HUDEP-2 (cell line): Measurements from ENCODE around the gene RFTN1.

ENCODE experiments used
- DNase-seq, 76 experiments: peaks; one replicate each; lab custom pipeline; 2025; ENCODE audit not compliant: unreplicated experiment in 76 of 76; lab: John Stamatoyannopoulos, UW

RFTN1 gene

DNA sequence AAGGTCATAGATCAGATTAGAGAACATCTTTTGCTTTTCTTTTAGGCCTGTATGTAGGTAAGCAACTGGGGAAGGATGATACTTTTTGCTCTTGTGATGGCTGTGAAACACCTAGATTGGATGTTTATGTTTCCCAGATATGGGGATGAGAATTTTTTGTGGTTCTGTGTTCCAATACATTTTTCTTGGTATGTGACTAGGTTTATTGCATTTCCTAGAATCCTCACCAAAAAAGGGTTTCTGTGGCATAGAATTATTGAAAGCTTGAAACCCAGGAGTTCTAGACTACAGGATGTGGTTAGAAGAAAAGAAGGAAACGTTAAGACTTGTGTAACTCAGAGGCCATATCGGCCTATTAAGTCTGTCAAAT, 222.7 kb downstream of the RFTN1 start:
- DNase-seq: no peak

DNA sequence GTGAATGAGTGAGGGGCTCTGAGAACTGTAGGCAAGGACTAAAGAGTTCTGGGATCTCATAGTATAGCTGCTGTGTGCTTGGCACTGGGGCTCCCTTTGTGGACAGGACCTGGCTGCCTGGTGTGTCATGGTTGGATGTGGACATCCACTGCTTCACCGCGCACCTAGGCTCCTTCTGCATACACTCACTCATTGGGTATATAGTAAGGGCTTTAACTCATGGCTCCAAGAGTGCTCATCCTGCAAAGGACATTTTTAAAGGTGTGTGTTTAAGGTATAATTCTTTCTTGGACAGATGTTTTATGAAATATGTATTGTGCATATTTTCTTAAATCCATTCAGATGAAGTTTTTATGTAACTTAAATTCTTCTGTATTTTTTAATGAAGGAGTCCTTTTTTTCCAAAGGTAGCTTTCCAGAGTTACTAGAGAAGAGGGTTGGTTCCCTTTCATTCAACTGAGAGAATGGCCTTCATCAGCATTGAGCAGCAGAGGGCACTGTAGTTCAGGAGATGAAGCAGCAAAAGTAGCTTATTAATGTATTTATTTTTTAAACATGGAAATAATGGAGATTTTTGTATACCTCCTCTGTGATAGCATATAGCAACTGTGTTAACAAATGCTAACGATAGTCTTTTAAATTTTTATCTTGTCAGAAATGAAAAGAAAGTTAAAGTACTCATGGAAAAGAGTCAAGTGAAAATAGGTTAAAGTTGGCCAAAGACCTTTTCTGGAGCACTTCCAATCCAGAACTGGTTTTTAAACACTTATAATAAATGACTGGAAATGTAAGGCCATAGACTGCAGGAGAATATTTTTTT, 223.3 kb downstream of the RFTN1 start:
- peak in 38 of 76 experiments; percentile 2 to 59 (median 21) for DNase-seq

DNA sequence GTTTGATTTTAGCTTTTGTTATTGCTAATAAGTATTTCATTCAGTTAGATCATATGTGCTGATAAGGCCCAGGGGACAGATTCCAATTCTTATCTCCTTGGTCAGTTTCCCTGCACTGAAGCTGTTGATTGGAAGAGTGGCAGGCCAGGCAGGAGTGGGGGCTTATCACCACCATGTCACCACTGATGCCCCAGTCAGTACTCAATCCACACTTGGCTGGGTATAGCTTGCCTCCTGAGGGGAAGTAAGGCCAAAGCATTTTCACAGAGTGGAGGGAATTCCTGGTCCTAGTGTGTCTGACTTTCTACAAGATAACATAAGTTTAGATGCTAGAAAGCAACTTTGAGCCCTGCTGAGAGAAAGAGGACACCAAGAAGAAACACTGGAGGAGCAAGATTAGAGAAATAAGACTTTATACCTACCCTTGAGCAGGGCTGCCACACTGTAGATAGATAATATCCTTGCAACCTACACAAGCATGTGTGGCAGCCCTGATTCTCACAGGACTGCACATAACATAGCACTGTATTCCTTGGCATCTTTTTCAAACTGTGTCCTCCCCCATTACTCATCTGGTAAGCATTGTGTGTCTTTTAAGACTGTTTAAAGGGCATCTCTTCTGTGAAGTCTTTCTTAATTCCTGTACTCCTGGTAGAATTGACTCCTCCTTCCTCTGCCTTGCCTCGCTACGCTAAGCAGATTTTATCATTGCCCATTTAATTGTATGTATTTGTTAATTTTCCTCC, 224.2 kb downstream of the RFTN1 start:
- peak in 11 of 76 experiments; percentile 8 to 54 (median 22) for DNase-seq

DNA sequence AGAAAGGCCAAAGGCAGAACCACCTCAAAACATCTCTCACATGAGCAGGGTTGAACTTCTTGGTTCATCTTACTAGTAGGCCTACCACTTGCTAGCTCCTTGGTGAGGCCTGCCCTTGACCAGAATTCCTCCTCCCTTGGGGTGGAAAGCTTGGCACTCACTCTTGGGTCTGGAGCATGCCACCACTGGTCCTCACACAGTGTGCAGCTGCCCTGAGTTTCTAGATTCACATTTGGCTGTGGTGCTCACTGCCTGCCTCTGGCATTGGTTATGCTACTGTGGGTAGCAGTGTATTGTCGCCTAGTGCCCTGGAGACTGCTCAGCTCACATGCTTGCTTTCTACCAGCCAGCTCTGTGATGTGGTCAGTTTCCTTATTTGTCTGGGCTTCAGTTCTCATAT, 224.8 kb downstream of the RFTN1 start:
- peak in 2 of 76 experiments; percentile 6 to 14 for DNase-seq

DNA sequence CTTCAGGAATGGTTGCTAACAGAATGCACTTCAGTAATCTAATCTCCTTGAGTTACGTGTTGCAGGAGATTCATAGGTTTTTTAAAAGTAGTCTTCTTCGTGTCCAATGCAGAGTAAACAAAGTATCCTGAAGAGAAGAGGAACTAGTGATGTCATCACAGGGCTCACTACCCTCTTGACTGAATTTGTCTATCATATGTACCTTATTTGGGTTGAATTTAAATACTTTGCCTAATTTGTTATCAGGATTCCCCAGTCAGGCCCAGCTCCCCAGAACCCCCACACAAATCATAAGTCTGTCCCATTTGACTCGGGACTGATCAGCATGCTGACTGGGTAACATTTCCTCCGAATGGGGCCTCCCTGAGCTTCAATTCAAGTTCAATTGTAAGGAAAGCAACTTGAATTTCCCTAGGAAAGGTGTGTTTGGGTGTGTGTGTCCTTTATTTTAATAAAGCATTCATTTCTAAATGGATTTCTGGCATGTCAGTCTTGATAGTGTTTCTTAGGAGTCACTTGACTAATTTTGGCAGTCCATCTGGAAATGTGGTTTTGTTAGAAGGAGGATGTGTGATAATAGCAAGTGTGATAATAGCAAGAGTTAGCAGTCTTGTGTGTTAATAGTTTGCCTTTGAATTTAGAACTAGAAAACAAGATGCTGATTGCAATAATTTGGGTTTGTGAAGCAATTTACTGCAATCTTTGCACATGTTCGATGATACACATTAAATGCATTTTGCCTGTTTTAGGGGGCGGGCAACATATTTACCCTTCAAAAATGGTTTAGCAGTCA, 226.6 kb downstream of the RFTN1 start:
- DNase-seq: peak in 34 of 76 experiments; percentile 3 to 66 (median 30)

DNA sequence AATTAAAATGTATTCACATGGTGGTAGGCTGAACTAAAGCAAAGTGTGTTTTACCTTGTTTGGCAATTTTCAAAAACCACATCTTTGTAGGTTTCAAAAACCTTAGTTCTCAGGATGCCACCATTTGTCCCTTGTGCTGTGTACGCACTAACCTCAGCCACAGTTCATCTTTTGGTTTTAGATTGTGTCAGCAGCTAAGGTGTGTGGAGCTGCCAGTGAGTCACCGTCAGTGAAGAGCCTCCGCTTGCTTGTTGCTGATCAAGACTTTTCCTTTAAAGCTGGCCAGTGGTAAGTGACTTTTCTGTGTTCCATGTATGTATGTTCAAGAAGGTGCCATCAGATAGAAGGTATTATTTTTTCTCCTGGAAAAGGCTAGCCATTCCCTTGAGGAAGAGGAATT, 227.3 kb downstream of the RFTN1 start:
- peak in 1 of 76 experiments; percentile 9 for DNase-seq

DNA sequence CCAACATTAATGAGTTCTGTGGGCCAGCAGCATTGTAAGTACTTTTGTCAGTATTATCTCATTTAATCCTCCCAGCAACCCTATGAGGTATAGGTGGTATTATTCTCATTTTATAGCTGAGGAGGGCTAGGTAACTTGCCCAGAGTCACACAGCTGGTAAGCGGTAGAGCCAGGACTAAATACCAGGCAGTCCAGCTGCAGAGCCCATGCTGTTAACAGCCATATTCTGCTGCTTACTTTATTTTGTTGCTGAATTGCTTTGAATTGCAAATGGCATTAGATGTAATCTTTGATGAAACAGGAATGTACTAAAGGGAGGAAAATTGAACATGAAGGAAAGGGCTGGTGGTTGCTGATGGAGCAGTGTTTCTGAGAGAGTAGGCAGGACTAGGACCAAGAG, 228.9 kb downstream of the RFTN1 start:
- DNase-seq: no peak

DNA sequence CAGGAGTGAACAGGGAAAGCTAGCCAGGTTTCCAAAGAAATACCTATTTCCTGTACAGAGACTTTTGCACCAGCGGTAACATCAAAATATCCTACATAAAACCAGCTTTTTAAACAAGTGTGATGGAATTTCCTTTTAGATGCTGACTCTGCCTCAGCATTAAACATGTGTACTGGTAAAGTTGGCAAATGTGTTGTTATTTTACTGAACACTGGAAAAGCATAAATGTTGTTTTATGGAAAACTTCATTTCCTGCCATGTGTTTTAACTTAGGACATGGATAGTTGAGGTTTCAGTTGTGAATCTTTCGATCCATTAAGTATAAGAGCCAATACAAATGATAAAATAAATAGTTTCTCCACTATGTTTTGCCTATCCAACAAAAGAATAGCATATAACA, 232.8 kb downstream of the RFTN1 start:
- no peak for DNase-seq

DNA sequence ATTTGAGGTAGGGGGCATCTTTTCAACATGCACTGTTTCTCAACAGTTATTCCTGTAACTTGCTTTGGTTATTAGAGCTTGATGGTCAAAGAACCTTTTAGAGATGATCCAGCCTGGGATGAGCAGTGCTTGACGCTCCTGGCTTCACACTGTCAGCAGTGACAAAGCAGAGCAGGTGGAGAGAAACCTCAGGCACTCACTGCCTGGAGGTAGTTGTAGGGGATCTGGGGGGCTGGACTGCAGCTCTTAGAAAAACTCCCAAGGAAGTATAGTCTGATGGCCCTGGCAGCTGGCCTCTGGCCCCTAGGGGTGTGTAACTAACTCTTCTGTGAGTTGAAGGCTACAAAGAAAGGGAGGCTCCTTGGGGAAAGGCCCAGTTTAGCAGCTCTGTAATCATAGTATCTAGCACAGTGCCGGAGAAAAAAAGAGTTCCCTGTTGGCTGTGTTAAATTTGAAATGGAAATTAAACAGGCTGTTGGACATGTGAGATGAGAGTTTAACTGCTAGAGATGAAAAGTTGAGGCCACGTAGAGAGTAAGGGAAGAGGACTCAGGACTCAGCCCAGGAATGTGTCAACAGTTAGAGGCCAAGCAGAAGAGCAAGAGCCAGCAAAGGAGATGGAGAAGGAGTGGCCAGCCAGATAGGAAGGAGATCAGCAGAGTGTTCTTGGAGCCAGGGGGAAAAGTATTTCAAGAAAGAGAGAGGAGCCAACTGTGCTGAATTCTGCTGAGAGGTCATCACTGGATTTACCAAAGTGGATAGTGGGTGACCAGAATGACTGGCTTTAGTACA, 234.3 kb downstream of the RFTN1 start:
- DNase-seq: no peak

DNA sequence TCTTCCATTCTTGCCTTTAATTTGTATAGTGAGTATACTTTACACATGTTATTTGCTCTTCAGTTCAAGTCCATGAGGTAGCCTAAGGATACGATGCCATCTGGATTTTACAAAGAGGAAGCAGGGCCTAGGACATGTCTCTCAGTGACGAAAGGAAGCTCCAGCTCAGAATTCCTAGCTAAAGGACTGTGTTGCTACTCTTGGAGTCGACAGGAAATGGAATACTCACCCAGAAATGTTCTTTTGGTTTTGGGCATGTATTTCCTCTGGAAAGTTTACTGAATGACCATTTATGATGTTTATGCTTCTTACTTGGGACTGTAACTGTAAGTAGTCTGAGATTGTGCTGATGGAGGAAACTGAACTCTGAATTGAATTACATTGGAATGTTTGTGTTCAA, 236.0 kb downstream of the RFTN1 start:
- no peak for DNase-seq

DNA sequence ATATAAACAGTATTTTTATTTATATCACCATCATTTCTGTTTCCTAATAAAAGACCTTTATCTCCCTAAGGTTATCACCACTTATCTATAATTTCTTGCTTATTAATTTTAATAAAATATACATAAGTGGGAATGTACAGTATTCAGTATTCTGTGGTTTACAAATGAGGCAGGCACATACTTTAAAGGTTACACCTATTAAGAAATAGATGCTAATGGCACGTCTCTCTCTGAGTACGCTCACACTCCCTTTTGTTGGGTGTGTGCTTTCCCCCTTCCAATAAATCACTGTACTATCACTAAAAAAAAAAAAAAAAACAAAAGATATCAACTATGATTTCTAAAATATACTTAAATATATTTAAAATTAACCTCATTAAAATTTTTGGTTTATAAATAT, 239.6 kb downstream of the RFTN1 start:
- DNase-seq: no peak

DNA sequence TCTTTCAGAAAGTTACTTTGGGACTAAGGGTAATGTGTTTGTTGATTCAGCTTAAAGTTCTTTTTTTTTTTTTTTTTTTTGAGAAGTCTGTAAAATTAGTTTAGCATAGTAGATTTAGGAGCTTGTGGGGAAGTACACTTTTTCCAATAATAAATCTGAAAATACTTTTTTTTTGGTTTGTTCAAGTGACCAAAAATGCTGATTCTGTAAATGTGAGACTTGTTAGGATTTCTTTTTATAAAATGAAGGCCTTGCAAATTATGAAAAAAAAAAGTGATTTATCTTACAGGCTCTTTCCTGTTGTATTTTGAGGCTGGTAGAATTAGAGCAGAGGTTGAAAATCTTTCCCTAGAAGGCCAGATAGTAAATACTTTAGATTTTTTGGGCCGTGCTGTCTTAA, 240.9 kb downstream of the RFTN1 start:
- no peak for DNase-seq

DNA sequence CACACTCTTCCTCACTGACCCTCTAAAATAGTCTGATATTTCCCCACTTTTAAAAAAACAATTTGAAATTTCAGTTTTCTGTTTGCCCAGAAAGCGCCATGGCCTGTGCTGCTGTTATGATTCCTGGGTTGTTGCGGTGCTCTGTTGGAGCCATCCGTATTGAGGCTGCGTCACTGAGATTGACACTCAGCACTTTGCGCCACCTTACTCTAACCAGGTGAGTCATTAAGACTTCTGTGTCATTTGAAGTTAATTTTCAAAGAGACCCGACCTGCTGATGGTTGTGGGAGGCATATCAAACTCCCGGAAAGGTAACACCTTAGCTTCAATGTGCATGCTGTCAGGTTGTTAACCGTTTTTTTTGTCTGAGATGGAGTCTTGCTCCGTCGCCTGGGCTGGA, 242.6 kb downstream of the RFTN1 start:
- no peak for DNase-seq

DNA sequence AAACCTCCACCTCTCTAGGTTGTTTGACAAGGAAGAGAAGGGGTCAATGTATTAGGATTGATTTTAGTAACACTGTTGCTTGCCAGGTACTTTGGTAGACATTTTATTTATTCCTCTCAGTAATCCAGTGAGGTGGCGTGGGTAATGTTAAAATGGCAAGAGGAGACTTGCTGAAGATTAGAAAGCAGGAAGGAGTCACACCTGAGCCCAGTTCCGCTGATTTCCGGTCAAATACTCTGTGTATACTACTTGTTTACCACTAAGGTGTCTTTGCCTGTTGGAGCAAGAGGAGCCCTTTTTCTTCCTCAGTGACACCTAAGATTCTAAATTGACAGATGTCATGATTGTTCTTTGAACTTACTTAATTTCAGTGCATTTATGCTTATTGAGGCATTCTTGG, 246.8 kb downstream of the RFTN1 start:
- no peak for DNase-seq
